SH-SY5Y (cell line): Measurements from ENCODE around the gene GPSM1.

Source experiments
- GATA2 ChIP-seq: IDR thresholded peaks from 2 replicates; pipeline ENCODE4 v1.6.1; 2011; ENCODE audit warnings: mild to moderate bottlenecking, low read depth, low read length
- GATA3 ChIP-seq: IDR thresholded peaks from 2 replicates; pipeline ENCODE4 v1.6.1; 2011; ENCODE audit warnings: low read depth, mild to moderate bottlenecking, low read length, moderate library complexity

The GPSM1 gene

DNA sequence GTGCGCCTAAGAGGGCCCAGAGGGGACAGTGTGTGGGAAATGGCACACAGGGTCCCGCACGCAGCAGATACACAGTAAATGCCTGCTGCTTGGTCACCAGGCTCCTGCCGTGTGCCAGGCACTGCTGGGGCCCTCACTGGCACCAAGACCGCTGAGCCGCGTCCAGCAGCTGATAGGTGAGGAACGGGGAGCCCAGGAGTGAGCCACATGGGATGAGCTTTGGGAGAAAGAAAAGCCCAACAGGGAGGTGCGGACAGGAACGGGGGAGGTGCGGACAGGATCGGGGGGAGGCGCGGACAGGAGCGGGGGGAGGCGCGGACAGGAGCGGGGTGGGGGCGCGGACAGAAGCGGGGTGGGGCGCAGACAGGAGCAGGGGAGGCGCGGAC lies 16.5 kb downstream of the GPSM1 start:
- TF ChIP-seq GATA2 (no peak), GATA3 (no peak)

GRCh38 chr9:136344544-136345280 lies 17.4 kb downstream of the GPSM1 start:
- TF ChIP-seq GATA3 (no peak), GATA2 (no peak)

- TF ChIP-seq GATA3 = no peak
- TF ChIP-seq GATA2 = no peak
These were observed 18.2 kb downstream of the GPSM1 start for GRCh38 chr9:136345281-136346156.

GRCh38 chr9:136346157-136346481 lies 18.8 kb downstream of the GPSM1 start:
- TF ChIP-seq GATA3 (no peak), GATA2 (no peak)

DNA sequence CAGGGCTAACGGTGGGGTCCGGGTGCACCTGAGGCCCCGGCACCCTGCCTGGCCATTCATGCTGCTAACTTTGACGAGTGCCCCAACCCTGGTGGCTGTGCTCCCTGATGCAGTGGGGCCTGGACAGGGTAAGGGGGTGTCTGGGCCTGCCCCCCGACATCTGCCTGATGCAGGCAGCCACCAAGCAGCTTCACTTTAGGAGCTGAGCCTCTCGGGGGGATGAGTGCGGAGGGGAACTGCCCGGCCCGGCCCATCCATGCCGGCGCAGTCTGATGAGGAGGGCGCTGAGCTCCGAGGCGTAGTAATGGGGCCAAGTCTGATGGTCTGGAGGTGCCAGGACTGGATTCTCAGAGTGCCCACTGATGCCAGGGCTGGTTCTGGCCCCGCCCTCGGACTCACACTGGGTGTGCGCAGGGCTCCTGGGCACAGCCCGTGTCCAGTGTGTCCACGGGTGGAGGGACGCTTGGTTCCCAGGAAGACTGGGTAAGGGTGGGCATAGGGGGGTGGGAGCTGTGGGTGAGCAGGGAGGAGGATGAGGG lies 19.7 kb downstream of the GPSM1 start:
- TF ChIP-seq GATA3 (no peak), GATA2 (no peak)

DNA sequence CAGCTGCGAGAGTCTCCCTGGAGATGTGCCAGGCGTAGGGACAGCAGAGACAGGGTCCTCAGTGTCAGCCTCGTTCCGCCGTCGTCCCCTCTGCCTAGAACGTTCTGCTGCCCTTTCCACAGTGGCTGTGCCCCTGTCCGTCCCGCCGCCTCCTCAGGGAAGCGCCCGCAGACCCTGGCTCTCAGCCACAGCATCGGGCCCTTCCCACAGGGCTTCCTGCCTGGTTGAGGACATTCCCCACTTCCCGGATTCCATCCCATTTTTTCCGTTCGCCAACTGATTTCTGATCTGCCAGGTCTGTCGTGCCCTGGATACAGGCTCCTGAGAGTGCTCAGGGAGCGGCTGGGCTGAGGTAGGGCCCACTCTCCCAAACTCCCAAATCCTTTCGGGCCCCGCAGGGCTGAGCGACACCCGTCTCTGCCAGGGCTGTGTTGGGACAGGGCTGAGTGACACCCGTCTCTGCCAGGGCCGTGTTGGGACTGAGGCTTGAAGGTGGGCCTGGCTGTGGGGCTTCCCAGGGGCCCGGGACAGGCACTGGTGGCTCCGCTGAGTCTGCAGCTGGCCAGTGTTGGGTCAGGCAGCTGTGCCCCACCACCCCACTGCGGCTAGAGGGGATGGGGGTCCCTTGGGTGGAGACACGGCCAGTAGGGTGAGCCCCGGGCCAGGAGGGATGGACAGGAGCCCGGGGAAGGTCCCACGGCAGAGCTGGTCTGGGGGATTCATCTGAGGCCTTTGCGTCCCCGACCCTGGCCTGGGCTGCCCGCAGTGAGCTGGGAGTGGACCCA lies 20.3 kb downstream of the GPSM1 start:
- TF ChIP-seq GATA2 (no peak), GATA3 (no peak)

DNA sequence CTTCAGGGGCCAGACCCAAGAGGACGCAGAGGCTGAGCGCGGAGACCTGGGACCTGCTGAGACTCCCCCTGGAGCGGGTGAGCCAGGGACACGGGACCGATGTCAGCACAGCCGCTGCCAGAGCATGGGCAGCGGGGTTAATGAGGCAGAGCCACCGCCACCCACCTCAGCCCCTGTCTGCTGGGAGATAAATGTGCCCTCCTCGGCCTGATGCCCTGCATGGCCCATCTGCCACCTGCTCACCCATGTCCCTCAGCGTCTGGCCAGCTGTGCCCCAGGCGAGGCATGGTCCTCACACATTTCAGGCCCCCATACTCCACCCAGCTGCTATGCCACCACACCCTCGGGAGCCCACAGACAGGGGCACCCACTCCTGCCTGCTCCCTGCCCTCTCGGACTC lies 21.4 kb downstream of the GPSM1 start:
- TF ChIP-seq GATA3 (no peak), GATA2 (no peak)

DNA sequence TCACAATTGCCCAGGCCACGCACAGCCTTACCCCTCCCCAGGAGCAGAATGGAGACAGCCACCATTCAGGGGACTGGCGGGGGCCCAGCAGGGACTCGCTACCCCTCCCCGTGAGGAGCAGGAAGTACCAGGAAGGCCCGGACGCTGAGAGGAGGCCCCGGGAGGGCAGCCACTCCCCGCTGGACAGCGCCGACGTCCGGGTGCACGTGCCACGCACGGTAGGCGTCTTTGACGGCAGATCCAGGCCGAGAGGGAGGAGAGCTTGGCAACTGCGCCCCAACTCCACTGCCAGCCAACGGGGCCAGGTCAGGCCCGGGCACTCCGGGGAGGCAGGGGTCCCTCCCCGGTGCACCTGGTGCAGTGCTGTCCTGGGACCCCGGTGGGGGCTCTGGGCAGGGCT lies 22.2 kb downstream of the GPSM1 start:
- no peak for TF ChIP-seq GATA2

DNA sequence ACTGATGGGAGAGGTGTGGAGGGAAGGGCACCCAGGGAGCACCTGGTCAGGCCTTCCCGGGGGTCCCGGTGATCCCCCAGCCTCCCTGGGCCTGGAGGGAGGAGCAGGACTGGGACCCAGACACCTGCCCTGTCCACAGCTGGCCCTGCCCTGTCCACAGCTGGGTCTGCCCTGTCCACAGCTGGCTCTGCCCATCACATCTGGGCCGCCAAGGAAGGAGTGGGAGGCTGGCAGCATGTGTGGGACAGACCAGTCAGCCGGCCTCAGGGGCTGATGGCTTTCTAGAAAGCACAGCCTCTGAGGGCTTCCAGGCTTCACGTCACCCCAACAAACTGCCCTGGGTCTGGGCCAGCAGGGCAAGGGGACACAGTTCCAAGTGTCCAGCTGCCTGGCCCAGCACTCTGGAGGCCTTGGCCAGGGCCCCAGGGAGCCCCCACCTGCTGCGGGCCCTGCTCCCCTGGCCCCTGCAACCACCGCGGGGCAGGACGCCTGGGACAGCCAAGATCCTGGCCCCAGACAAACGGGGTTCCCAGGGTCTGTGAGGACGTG lies 24.0 kb downstream of the GPSM1 start:
- TF ChIP-seq GATA2 = no peak
- TF ChIP-seq GATA3 = no peak

- no peak for TF ChIP-seq GATA2
- no peak for TF ChIP-seq GATA3
These were observed 25.3 kb downstream of the GPSM1 start for GRCh38 chr9:136352682-136353081.

- TF ChIP-seq GATA3 (no peak), GATA2 (no peak)
These were observed 25.7 kb downstream of the GPSM1 start for GRCh38 chr9:136353088-136353487.

GRCh38 chr9:136353757-136354488 lies 26.6 kb downstream of the GPSM1 start:
- TF ChIP-seq GATA2 (no peak), GATA3 (no peak)

DNA sequence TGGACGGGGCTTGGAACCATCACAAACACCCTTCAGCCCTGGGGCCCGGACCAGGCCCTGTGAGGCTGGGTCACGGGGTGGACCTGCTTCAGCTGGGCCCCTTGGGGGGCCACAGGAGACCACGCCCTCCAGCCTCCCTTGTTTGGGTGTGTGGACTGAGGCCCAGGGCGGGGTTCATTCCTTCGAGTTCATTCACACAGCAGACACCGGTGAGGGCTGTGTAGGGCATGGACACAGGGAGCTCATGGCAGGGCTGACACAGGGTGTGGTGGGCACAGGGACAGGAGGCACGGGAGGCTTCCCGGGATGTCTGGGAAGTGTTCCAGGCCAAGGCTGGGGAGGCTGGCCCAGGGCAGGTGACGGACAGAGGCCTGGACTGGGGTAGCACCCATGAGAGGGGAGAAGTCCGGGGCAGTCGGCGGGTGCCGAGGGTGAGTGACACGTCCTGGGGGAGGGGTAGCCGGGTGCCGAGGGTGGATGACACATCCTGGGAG lies 27.3 kb downstream of the GPSM1 start:
- TF ChIP-seq GATA2 (no peak), GATA3 (no peak)
